MM.1S (cell line): ENCODE results near the gene STRA6.
"Not testable (repeated sequence)": the region's sequence is repeated elsewhere in the genome, so short reads cannot be mapped to it uniquely, and the experiment has no call there.

Experiments
- DNase-seq: peaks from one replicate; pipeline ENCODE4 v3.0.0-alpha.2; 2015
- H2AFZ ChIP-seq: fragments of 300-600 bp; sonication (generic); 2 replicates; pipeline ENCODE4 v1.6.0; 2016; ENCODE audit warnings: antibody characterized with exemption, low read length
- H3F3A ChIP-seq: fragments of 300-600 bp; sonication (generic); 2 replicates; pipeline ENCODE4 v1.6.1; 2016; ENCODE audit warnings: mild to moderate bottlenecking, antibody characterized with exemption, low read length, moderate library complexity, mixed read lengths; ENCODE audit not compliant: insufficient read depth
- H3K27ac ChIP-seq: fragments of 300-600 bp; sonication (generic); 2 replicates; pipeline ENCODE4 v1.5.1; 2016; ENCODE audit warnings: mild to moderate bottlenecking, low read length
- H3K27me3 ChIP-seq: fragments of 300-600 bp; sonication (generic); replicated peaks from 2 replicates; pipeline ENCODE4 v1.6.0; 2016; ENCODE audit warnings: low read length; ENCODE audit not compliant: insufficient read depth
- H3K36me3 ChIP-seq: fragments of 300-600 bp; sonication (generic); replicated peaks from 2 replicates; pipeline ENCODE4 v1.6.1; 2016; ENCODE audit warnings: mild to moderate bottlenecking, low read length, mixed read lengths; ENCODE audit not compliant: insufficient read depth
- H3K4me1 ChIP-seq: fragments of 300-600 bp; sonication (generic); 2 replicates; pipeline ENCODE4 v1.6.1; 2016; ENCODE audit warnings: low read length, mixed read lengths
- H3K4me2 ChIP-seq: fragments of 300-600 bp; sonication (generic); 2 replicates; pipeline ENCODE4 v1.6.0; 2016; ENCODE audit warnings: low read depth, low read length
- H3K4me3 ChIP-seq: fragments of 300-600 bp; sonication (generic); 2 replicates; pipeline ENCODE4 v1.5.1; 2016; ENCODE audit warnings: low read length, mixed read lengths
- H3K79me2 ChIP-seq: fragments of 300-600 bp; sonication (generic); 2 replicates; pipeline ENCODE4 v1.6.1; 2016; ENCODE audit warnings: mixed run types, low read length, mixed read lengths
- H3K9ac ChIP-seq: fragments of 300-600 bp; sonication (generic); 2 replicates; pipeline ENCODE4 v1.6.1; 2016; ENCODE audit warnings: low read length, mixed read lengths
- H3K9me2 ChIP-seq: fragments of 300-600 bp; sonication (generic); replicated peaks from 2 replicates; pipeline ENCODE4 v1.6.1; 2016; ENCODE audit warnings: mild to moderate bottlenecking, low read length, mixed read lengths; ENCODE audit not compliant: insufficient read depth
- H3K9me3 ChIP-seq: fragments of 300-600 bp; sonication (generic); replicated peaks from 2 replicates; pipeline ENCODE4 v1.6.1; 2016; ENCODE audit warnings: mild to moderate bottlenecking, low read length, mixed read lengths; ENCODE audit not compliant: insufficient read depth
- H4K20me1 ChIP-seq: fragments of 300-600 bp; sonication (generic); 2 replicates; pipeline ENCODE4 v1.6.1; 2016; ENCODE audit warnings: mild to moderate bottlenecking, low read length, moderate library complexity, mixed read lengths; ENCODE audit not compliant: insufficient read depth
- EZH2 ChIP-seq: fragments of 300-600 bp; sonication (generic); optimal IDR thresholded peaks from 2 replicates; pipeline ENCODE3; 2017; ENCODE audit warnings: low read depth, mild to moderate bottlenecking, antibody characterized with exemption, low read length, mixed read lengths
- EZH2phosphoT487 ChIP-seq: fragments of 300-600 bp; sonication (generic); IDR thresholded peaks from 2 replicates; pipeline ENCODE4 v1.6.1; 2018; ENCODE audit warnings: antibody characterized with exemption, low read length
- TF ChIP-seq, protein P1 (sequence below): fragments of 300-600 bp; sonication (generic); IDR thresholded peaks from 2 replicates; pipeline ENCODE4 v1.5.1; 2016; ENCODE audit warnings: antibody characterized with exemption, low read length, mixed read lengths

Gene STRA6

DNA sequence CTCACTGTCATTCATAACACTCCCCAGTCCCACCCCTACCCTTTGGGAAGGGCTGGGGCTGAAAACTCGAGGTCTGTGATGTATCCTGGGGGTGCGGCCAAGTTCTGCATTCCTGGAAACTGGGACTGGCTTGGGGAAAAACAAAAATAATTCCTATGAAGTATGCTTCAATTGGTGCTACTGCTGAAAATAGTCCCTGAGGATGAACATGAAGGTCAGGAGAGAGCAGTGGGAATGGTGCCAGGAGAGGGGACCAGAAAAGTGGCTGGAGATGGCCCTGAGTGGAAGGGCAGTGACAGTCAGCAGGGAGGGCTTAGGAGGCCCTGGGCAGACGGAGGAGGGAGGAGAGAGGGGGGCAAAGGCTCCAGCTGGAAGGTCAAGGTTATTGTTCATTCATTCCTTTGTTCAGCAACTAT, 33.9 kb downstream of the STRA6 start:
- TF ChIP-seq EZH2 (no peak), EZH2phosphoT487 (no peak)
- TF ChIP-seq, protein P1, sequence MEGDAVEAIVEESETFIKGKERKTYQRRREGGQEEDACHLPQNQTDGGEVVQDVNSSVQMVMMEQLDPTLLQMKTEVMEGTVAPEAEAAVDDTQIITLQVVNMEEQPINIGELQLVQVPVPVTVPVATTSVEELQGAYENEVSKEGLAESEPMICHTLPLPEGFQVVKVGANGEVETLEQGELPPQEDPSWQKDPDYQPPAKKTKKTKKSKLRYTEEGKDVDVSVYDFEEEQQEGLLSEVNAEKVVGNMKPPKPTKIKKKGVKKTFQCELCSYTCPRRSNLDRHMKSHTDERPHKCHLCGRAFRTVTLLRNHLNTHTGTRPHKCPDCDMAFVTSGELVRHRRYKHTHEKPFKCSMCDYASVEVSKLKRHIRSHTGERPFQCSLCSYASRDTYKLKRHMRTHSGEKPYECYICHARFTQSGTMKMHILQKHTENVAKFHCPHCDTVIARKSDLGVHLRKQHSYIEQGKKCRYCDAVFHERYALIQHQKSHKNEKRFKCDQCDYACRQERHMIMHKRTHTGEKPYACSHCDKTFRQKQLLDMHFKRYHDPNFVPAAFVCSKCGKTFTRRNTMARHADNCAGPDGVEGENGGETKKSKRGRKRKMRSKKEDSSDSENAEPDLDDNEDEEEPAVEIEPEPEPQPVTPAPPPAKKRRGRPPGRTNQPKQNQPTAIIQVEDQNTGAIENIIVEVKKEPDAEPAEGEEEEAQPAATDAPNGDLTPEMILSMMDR: no peak
- Histone ChIP-seq H3K9me3 (no peaks in the 10 kb centered on the region), H4K20me1 (no peaks in the 10 kb centered on the region), H2AFZ (no peak overlapping the region), H3K4me2 (no peak overlapping the region), H3K9me2 (no peaks in the 10 kb centered on the region), H3F3A (no peaks in the 10 kb centered on the region), H3K4me3 (no peak overlapping the region), H3K36me3 (no peaks in the 10 kb centered on the region), H3K4me1 (no peaks in the 10 kb centered on the region), H3K79me2 (no peaks in the 10 kb centered on the region), H3K27ac (no peak overlapping the region), H3K9ac (no peak overlapping the region), H3K27me3 (peaks cover 49% of the 10 kb centered on the region)
- DNase-seq: no peak

DNA sequence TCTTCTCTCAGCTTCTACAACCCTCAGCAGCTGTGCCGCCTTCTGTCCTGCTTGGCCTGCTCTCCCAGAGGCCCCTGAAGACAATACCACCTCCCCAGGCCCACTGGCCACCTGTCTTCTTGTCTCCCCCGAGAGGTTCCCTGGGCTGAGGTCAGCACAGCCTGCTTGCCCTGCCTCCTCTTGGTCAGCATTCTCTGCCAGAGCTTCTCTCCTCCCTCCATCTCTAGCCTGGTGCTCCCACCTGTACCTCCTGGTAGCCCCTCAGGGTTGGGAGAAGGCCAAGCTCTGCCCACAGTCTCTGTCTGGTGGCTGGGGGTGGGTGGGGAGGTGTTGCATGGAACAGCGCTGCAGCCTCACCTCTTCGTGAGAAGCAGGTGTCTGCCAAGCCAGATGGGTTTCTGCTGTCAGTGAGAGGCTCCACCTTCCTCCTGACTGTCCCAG, 34.7 kb downstream of the STRA6 start:
- Histone ChIP-seq H3K36me3 (no peaks in the 10 kb centered on the region), H3K9me3 (no peaks in the 10 kb centered on the region), H3K4me2 (no peak overlapping the region), H3K9me2 (no peaks in the 10 kb centered on the region), H3K9ac (no peak overlapping the region), H3K4me1 (no peaks in the 10 kb centered on the region), H3F3A (no peaks in the 10 kb centered on the region), H3K27me3 (peaks cover 45% of the 10 kb centered on the region), H4K20me1 (no peaks in the 10 kb centered on the region), H3K27ac (no peak overlapping the region), H3K79me2 (no peaks in the 10 kb centered on the region), H3K4me3 (no peak overlapping the region), H2AFZ (no peak overlapping the region)
- no peak for DNase-seq
- TF ChIP-seq, protein P1: no peak
- TF ChIP-seq EZH2phosphoT487 (no peak), EZH2 (no peak)

DNA sequence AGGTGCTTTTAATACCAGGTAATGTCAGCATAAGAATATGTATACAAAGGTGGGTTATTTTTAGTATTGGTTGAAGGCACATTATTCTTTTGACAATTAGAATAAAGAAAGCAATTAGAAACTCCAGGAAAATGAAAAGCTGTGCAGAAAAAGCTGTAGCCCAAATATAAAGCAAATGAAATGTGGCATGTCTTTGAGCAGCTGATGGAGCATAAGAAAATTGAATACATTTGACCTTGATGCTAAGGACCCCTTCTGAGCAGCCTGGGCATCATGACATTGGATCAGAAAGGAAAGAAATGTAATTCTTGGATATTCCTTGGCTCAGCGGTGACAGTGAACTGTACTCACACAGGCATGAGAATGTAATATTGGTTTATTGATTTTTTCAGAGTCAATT, 37.1 kb downstream of the STRA6 start:
- TF ChIP-seq EZH2: no peak
- TF ChIP-seq, protein P1: no peak

DNA sequence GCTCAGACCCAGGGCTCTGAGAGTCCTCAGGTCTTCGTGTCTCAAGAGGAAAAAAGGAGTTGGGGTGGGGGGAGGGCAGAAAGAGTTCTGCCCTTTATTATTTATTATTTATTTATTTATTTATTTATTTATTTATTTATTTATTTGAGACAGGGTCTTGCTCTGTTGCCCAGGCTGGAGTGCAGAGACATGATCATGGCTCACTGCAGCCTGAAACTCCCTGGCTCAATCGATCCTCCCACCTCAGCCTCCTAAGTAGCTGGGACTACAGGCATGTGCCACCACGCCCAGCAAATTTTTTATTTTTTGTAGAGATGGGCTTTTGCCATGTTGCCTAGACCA, 40.4 kb downstream of the STRA6 start:
- H3F3A ChIP-seq, H3K36me3 ChIP-seq, H3K9me2 ChIP-seq, H3K9me3 ChIP-seq, H3K79me2 ChIP-seq, DNase-seq, H3K4me2 ChIP-seq, H3K4me3 ChIP-seq, H3K27ac ChIP-seq, H3K9ac ChIP-seq, H2AFZ ChIP-seq, H4K20me1 ChIP-seq: not testable (repeated sequence)
- Histone ChIP-seq H3K4me1 (peaks cover 11% of the 10 kb centered on the region; the same call in 1 of the 2 replicates), H3K27me3 (peaks cover 16% of the 10 kb centered on the region)

More for the DNA sequence above, 37.1 kb downstream of the STRA6 start:
- H3K27ac ChIP-seq: no peak overlapping the region
- DNase-seq: no peak
- H3K9ac ChIP-seq: no peak overlapping the region
- peaks cover 30% of the 10 kb centered on the region for H3K27me3 ChIP-seq
- H4K20me1 ChIP-seq: no peaks in the 10 kb centered on the region
- H3K9me3 ChIP-seq: no peaks in the 10 kb centered on the region
- H3K4me2 ChIP-seq: no peak overlapping the region
- H3K9me2 ChIP-seq: no peaks in the 10 kb centered on the region
- H3F3A ChIP-seq: no peaks in the 10 kb centered on the region
- H3K79me2 ChIP-seq: no peaks in the 10 kb centered on the region
- H3K4me3 ChIP-seq: no peak overlapping the region
- H3K36me3 ChIP-seq: no peaks in the 10 kb centered on the region
- no peaks in the 10 kb centered on the region for H3K4me1 ChIP-seq
- no peak overlapping the region for H2AFZ ChIP-seq

DNA sequence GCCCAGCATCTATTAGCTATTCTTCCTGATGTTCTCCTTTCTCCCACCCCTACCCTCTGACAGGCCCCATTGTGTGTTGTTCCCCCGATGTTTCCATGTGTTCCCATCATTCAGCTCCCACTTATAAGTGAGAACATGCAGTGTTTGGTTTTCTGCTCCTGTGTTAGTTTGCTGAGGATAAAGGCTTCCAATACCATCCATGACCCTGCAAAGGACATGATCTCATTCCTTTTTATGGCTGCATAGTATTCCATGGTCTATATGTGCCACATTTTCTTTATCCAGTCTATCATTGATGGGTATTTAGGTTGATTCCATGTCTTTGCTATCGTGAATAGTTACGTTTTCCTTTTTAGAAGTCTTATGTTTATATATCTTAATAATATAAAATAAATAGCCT, 42.2 kb downstream of the STRA6 start:
- not testable (repeated sequence) for H3K9ac ChIP-seq, H2AFZ ChIP-seq, H3F3A ChIP-seq, H3K36me3 ChIP-seq, DNase-seq, H3K4me2 ChIP-seq, H3K79me2 ChIP-seq, H3K9me3 ChIP-seq, H3K9me2 ChIP-seq, H3K4me3 ChIP-seq, H3K27ac ChIP-seq, H4K20me1 ChIP-seq
- Histone ChIP-seq H3K27me3 (peaks cover 13% of the 10 kb centered on the region), H3K4me1 (peaks cover 11% of the 10 kb centered on the region; the same call in 1 of the 2 replicates)
